SU-DHL-6 (cell line): ENCODE measurements around the gene SHISAL1.

ENCODE experiments used
- EZH2phosphoT487 ChIP-seq: fragments of 200-600 bp; sonication (generic), shearing (Covaris generic); conservative IDR thresholded peaks from 2 replicates; pipeline ENCODE4 v1.6.1; 2018; ENCODE audit warnings: mild to moderate bottlenecking, antibody characterized with exemption, low read length, moderate library complexity, mixed read lengths
- TF ChIP-seq, protein P1 (sequence below): fragments of 200-600 bp; sonication (generic); IDR thresholded peaks from one replicate; pipeline ENCODE4 v1.5.1; 2017; ENCODE audit warnings: antibody characterized with exemption, mild to moderate bottlenecking, low read length, moderate library complexity; ENCODE audit not compliant: insufficient read depth, poor library complexity, severe bottlenecking

DNA sequence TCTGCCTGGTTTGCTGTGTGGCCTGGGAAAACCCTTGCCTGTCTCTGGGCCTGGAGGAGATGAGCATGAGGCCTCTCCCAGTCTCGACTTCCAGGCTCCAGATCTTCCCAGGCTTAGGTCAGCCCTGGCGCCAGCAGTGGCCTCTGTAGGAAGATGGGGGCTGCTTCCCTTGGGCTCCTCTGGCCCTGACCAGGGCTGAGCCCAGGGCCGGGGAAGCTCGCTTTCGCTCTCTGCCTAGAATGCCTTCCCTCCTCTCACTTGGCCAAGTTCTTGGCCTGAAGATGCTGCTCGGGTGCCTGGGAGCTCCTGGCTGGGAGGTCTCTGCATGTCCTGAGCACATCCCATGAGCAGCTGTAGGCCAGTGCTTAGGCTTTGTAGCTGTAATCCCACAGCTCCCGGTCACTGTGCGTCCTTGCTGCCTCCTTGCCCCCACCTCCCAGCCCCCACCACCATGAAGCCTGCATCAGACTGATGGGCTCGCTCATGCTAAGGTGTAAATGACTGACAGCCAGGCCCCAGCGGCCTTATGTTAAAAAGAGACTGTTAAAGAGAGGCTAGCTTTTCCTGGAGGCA lies 25.5 kb downstream of the SHISAL1 start:
- TF ChIP-seq, protein P1, sequence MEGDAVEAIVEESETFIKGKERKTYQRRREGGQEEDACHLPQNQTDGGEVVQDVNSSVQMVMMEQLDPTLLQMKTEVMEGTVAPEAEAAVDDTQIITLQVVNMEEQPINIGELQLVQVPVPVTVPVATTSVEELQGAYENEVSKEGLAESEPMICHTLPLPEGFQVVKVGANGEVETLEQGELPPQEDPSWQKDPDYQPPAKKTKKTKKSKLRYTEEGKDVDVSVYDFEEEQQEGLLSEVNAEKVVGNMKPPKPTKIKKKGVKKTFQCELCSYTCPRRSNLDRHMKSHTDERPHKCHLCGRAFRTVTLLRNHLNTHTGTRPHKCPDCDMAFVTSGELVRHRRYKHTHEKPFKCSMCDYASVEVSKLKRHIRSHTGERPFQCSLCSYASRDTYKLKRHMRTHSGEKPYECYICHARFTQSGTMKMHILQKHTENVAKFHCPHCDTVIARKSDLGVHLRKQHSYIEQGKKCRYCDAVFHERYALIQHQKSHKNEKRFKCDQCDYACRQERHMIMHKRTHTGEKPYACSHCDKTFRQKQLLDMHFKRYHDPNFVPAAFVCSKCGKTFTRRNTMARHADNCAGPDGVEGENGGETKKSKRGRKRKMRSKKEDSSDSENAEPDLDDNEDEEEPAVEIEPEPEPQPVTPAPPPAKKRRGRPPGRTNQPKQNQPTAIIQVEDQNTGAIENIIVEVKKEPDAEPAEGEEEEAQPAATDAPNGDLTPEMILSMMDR = no peak
- TF ChIP-seq EZH2phosphoT487 = no peak
